Measurements from ENCODE around the gene TRAF3. TPM values are rescaled to one million over a fixed set of nuclear protein-coding genes. Genes with fewer than 3 reads are reported as not detected.
"Not testable (repeated sequence)": the region's sequence is repeated elsewhere in the genome, so short reads cannot be mapped to it uniquely, and the experiment has no call there.

Gene TRAF3
- total RNA-seq, 1 donor from 2014 or later = 25.9 TPM

GRCh38 chr14:102819747-102820330 is 42.6 kb downstream of the TRAF3 start:
- no peak for DNase-seq (ENCODE audit: low read depth)
- no peaks in the 10 kb centered on the region for H3K9me3 Mint-ChIP-seq (ENCODE audit: unreplicated experiment)
- no peak overlapping the region for H3K4me3 Mint-ChIP-seq (ENCODE audit: unreplicated experiment)
- Histone ChIP-seq H3K27me3 (ENCODE audit: insufficient read depth, low read length) (no peaks in the 10 kb centered on the region), H2AFZ (ENCODE audit: low read depth, low read length) (no peak overlapping the region), H3K4me3 (ENCODE audit: insufficient read depth, low read depth, low read length) (no peak overlapping the region), H3K79me2 (ENCODE audit: insufficient read depth, low read length) (peaks cover 82% of the 10 kb centered on the region), H3K9me3 (ENCODE audit: insufficient read depth, low read depth, low read length) (no peaks in the 10 kb centered on the region), H4K20me1 (ENCODE audit: insufficient read depth, low read length) (peaks cover 89% of the 10 kb centered on the region), H3K4me1 (ENCODE audit: insufficient read depth, low read length) (peaks cover 6% of the 10 kb centered on the region), H3K36me3 (ENCODE audit: insufficient read depth, low read length) (no peaks in the 10 kb centered on the region), H3K4me2 (ENCODE audit: low read length) (no peak overlapping the region), H3K27ac (ENCODE audit: low read depth, low read length) (no peak overlapping the region), H3K9ac (ENCODE audit: low read length) (no peak overlapping the region)
- H3K36me3 Mint-ChIP-seq (ENCODE audit: low read depth, unreplicated experiment) = peaks cover 9% of the 10 kb centered on the region
- H3K27me3 Mint-ChIP-seq (ENCODE audit: low read depth, unreplicated experiment) = no peaks in the 10 kb centered on the region
- H3K27ac Mint-ChIP-seq (ENCODE audit: unreplicated experiment) = no peak overlapping the region
- TF ChIP-seq CTCF (IDR thresholded peaks at IDR 0.05; ENCODE audit: insufficient read depth, low read depth, low read length) (no peak), EZH2 (IDR thresholded peaks at IDR 0.05; ENCODE audit: insufficient read depth, low read length) (no peak)
- no peak for FAIRE-seq
- H3K4me1 Mint-ChIP-seq (ENCODE audit: low read depth, unreplicated experiment) = peaks cover 12% of the 10 kb centered on the region

- no peak overlapping the region for H2AFZ ChIP-seq (ENCODE audit: low read depth, low read length)
- H3K27me3 ChIP-seq (ENCODE audit: insufficient read depth, low read length) = no peaks in the 10 kb centered on the region
- H3K36me3 Mint-ChIP-seq (ENCODE audit: low read depth, unreplicated experiment) = peaks cover 11% of the 10 kb centered on the region
- H3K27me3 Mint-ChIP-seq (ENCODE audit: low read depth, unreplicated experiment) = no peaks in the 10 kb centered on the region
- TF ChIP-seq CTCF (IDR thresholded peaks at IDR 0.05; ENCODE audit: insufficient read depth, low read depth, low read length) = no peak
- TF ChIP-seq EZH2 (IDR thresholded peaks at IDR 0.05; ENCODE audit: insufficient read depth, low read length) = no peak
- no peak overlapping the region for H3K4me3 ChIP-seq (ENCODE audit: insufficient read depth, low read depth, low read length)
- H3K4me1 Mint-ChIP-seq (ENCODE audit: low read depth, unreplicated experiment) = peaks cover 24% of the 10 kb centered on the region
- H3K9me3 Mint-ChIP-seq (ENCODE audit: unreplicated experiment) = no peaks in the 10 kb centered on the region
- H3K4me3 Mint-ChIP-seq (ENCODE audit: unreplicated experiment) = no peak overlapping the region
- no peak overlapping the region for H3K9ac ChIP-seq (ENCODE audit: low read length)
- H3K36me3 ChIP-seq (ENCODE audit: insufficient read depth, low read length) = no peaks in the 10 kb centered on the region
- H4K20me1 ChIP-seq (ENCODE audit: insufficient read depth, low read length) = peaks cover 90% of the 10 kb centered on the region
- no peak overlapping the region for H3K27ac ChIP-seq (ENCODE audit: low read depth, low read length)
- no peak overlapping the region for H3K27ac Mint-ChIP-seq (ENCODE audit: unreplicated experiment)
- peaks cover 82% of the 10 kb centered on the region for H3K79me2 ChIP-seq (ENCODE audit: insufficient read depth, low read length)
- H3K4me2 ChIP-seq (ENCODE audit: low read length) = no peak overlapping the region
- FAIRE-seq (no peak), DNase-seq (ENCODE audit: low read depth) (no peak)
- peaks cover 13% of the 10 kb centered on the region for H3K4me1 ChIP-seq (ENCODE audit: insufficient read depth, low read length)
- no peaks in the 10 kb centered on the region for H3K9me3 ChIP-seq (ENCODE audit: insufficient read depth, low read depth, low read length)
These were observed 44.0 kb downstream of the TRAF3 start for GRCh38 chr14:102821252-102821651.

- H3K4me2 ChIP-seq (ENCODE audit: low read length) = no peak overlapping the region
- H3K4me1 Mint-ChIP-seq (ENCODE audit: low read depth, unreplicated experiment) = peaks cover 26% of the 10 kb centered on the region
- TF ChIP-seq EZH2 (IDR thresholded peaks at IDR 0.05; ENCODE audit: insufficient read depth, low read length) (no peak), CTCF (IDR thresholded peaks at IDR 0.05; ENCODE audit: insufficient read depth, low read depth, low read length) (no peak)
- H3K4me1 ChIP-seq (ENCODE audit: insufficient read depth, low read length) = peaks cover 13% of the 10 kb centered on the region
- H2AFZ ChIP-seq (ENCODE audit: low read depth, low read length) = no peak overlapping the region
- no peak overlapping the region for H3K27ac ChIP-seq (ENCODE audit: low read depth, low read length)
- no peak overlapping the region for H3K9ac ChIP-seq (ENCODE audit: low read length)
- H3K27me3 Mint-ChIP-seq (ENCODE audit: low read depth, unreplicated experiment) = no peaks in the 10 kb centered on the region
- DNase-seq (ENCODE audit: low read depth) (no peak), FAIRE-seq (no peak)
- H3K9me3 Mint-ChIP-seq (ENCODE audit: unreplicated experiment) = no peaks in the 10 kb centered on the region
- no peak overlapping the region for H3K27ac Mint-ChIP-seq (ENCODE audit: unreplicated experiment)
- peaks cover 2% of the 10 kb centered on the region for H3K36me3 Mint-ChIP-seq (ENCODE audit: low read depth, unreplicated experiment)
- H3K79me2 ChIP-seq (ENCODE audit: insufficient read depth, low read length) = peaks cover 82% of the 10 kb centered on the region
- no peaks in the 10 kb centered on the region for H3K27me3 ChIP-seq (ENCODE audit: insufficient read depth, low read length)
- no peak overlapping the region for H3K4me3 ChIP-seq (ENCODE audit: insufficient read depth, low read depth, low read length)
- H3K9me3 ChIP-seq (ENCODE audit: insufficient read depth, low read depth, low read length) = no peaks in the 10 kb centered on the region
- H3K36me3 ChIP-seq (ENCODE audit: insufficient read depth, low read length) = no peaks in the 10 kb centered on the region
- H3K4me3 Mint-ChIP-seq (ENCODE audit: unreplicated experiment) = no peak overlapping the region
- H4K20me1 ChIP-seq (ENCODE audit: insufficient read depth, low read length) = peaks cover 90% of the 10 kb centered on the region
These were observed 45.1 kb downstream of the TRAF3 start for GRCh38 chr14:102822311-102822863.

GRCh38 chr14:102822887-102823286 is 45.6 kb downstream of the TRAF3 start:
- not testable (repeated sequence) for H3K9me3 Mint-ChIP-seq (ENCODE audit: unreplicated experiment); H3K27ac Mint-ChIP-seq (ENCODE audit: unreplicated experiment); H3K27me3 Mint-ChIP-seq (ENCODE audit: low read depth, unreplicated experiment); H3K36me3 ChIP-seq (ENCODE audit: insufficient read depth, low read length); H3K27me3 ChIP-seq (ENCODE audit: insufficient read depth, low read length); H3K9me3 ChIP-seq (ENCODE audit: insufficient read depth, low read depth, low read length); H3K36me3 Mint-ChIP-seq (ENCODE audit: low read depth, unreplicated experiment); H3K4me2 ChIP-seq (ENCODE audit: low read length); H3K9ac ChIP-seq (ENCODE audit: low read length); FAIRE-seq; H3K27ac ChIP-seq (ENCODE audit: low read depth, low read length); H3K4me3 Mint-ChIP-seq (ENCODE audit: unreplicated experiment); H2AFZ ChIP-seq (ENCODE audit: low read depth, low read length); H3K4me3 ChIP-seq (ENCODE audit: insufficient read depth, low read depth, low read length); DNase-seq (ENCODE audit: low read depth)
- peaks cover 82% of the 10 kb centered on the region for H3K79me2 ChIP-seq (ENCODE audit: insufficient read depth, low read length)
- H3K4me1 Mint-ChIP-seq (ENCODE audit: low read depth, unreplicated experiment) = peaks cover 26% of the 10 kb centered on the region
- H3K4me1 ChIP-seq (ENCODE audit: insufficient read depth, low read length) = peaks cover 13% of the 10 kb centered on the region
- peaks cover 90% of the 10 kb centered on the region for H4K20me1 ChIP-seq (ENCODE audit: insufficient read depth, low read length)

All from astrocyte (in vitro differentiated cells and primary cell).